ENCODE data around the gene NEURL1B.
A peak's percentile ranks its signal among the peaks of the same experiment; 100 is the strongest.

The NEURL1B gene

GRCh38 chr5:172725273-172725672, 84.2 kb downstream of the NEURL1B start:
- Histone ChIP-seq H3K4me2 (ENCODE audit: low read length, poor library complexity, severe bottlenecking) (no peak overlapping the region), H3K36me3 (ENCODE audit: control insufficient read depth in 1 of 2, insufficient read depth in 2 of 2, low read depth in 1 of 2, low read length in 2 of 2) (no peaks in the 10 kb centered on the region), H3K79me1 (replicated peaks; ENCODE audit: low read length, poor library complexity, severe bottlenecking) (no peaks in the 10 kb centered on the region), H3K4me3 (ENCODE audit: insufficient read depth in 1 of 2, low read depth in 1 of 2, low read length in 2 of 2) (no peak overlapping the region), H2AFZ (ENCODE audit: low read depth, low read length) (no peak overlapping the region), H3K14ac (ENCODE audit: low read length in 2 of 2) (no peak overlapping the region), H3K4ac (ENCODE audit: low read depth in 1 of 2, low read length in 2 of 2) (no peak overlapping the region), H2BK120ac (ENCODE audit: low read depth, low read length) (no peak overlapping the region), H3K27ac (ENCODE audit: low read length, poor library complexity, severe bottlenecking) (no peak overlapping the region), H3K18ac (ENCODE audit: low read depth in 1 of 2, low read length in 2 of 2) (no peak overlapping the region), H3K9me3 (ENCODE audit: control insufficient read depth, low read length) (no peaks in the 10 kb centered on the region), H2AK5ac (ENCODE audit: low read length, severe bottlenecking) (no peak overlapping the region), H2BK5ac (ENCODE audit: low read depth, low read length, poor library complexity, severe bottlenecking) (no peak overlapping the region), H4K8ac (ENCODE audit: low read length) (no peak overlapping the region), H3K4me1 (ENCODE audit: control insufficient read depth, insufficient read depth, low read depth, low read length) (peaks cover 2% of the 10 kb centered on the region), H2BK12ac (ENCODE audit: low read length in 2 of 2) (no peak overlapping the region), H3K27me3 (ENCODE audit: control insufficient read depth in 1 of 2, insufficient read depth in 1 of 2, low read length in 2 of 2) (no peaks in the 10 kb centered on the region), H3K9ac (ENCODE audit: low read length) (no peak overlapping the region), H3K23ac (ENCODE audit: low read length in 2 of 2) (no peak overlapping the region), H2BK15ac (ENCODE audit: low read depth, poor library complexity, severe bottlenecking) (no peak overlapping the region), H4K91ac (ENCODE audit: low read length) (no peak overlapping the region)
- 96% methylated on average over 10 of the region's 10 CpGs for WGBS
- DNase-seq, result no peak

- Histone ChIP-seq H3K23ac (ENCODE audit: low read length in 2 of 2) (no peak overlapping the region), H2BK120ac (ENCODE audit: low read depth, low read length) (no peak overlapping the region), H4K91ac (ENCODE audit: low read length) (peak overlapping the region; percentile 10), H3K36me3 (ENCODE audit: control insufficient read depth in 1 of 2, insufficient read depth in 2 of 2, low read depth in 1 of 2, low read length in 2 of 2) (no peaks in the 10 kb centered on the region), H3K79me1 (replicated peaks; ENCODE audit: low read length, poor library complexity, severe bottlenecking) (no peaks in the 10 kb centered on the region), H2BK15ac (ENCODE audit: low read depth, poor library complexity, severe bottlenecking) (no peak overlapping the region), H3K27ac (ENCODE audit: low read length, poor library complexity, severe bottlenecking) (no peak overlapping the region), H3K18ac (ENCODE audit: low read depth in 1 of 2, low read length in 2 of 2) (no peak overlapping the region), H3K4me3 (ENCODE audit: insufficient read depth in 1 of 2, low read depth in 1 of 2, low read length in 2 of 2) (no peak overlapping the region), H3K9me3 (ENCODE audit: control insufficient read depth, low read length) (no peaks in the 10 kb centered on the region), H4K8ac (ENCODE audit: low read length) (no peak overlapping the region), H2BK12ac (ENCODE audit: low read length in 2 of 2) (peak overlapping the region in 1 of 2 experiments; percentile 15), H3K14ac (ENCODE audit: low read length in 2 of 2) (no peak overlapping the region), H2BK5ac (ENCODE audit: low read depth, low read length, poor library complexity, severe bottlenecking) (no peak overlapping the region), H3K9ac (ENCODE audit: low read length) (no peak overlapping the region), H2AK5ac (ENCODE audit: low read length, severe bottlenecking) (no peak overlapping the region), H3K4me1 (ENCODE audit: control insufficient read depth, insufficient read depth, low read depth, low read length) (peaks cover 2% of the 10 kb centered on the region), H3K27me3 (ENCODE audit: control insufficient read depth in 1 of 2, insufficient read depth in 1 of 2, low read length in 2 of 2) (no peaks in the 10 kb centered on the region), H2AFZ (ENCODE audit: low read depth, low read length) (no peak overlapping the region), H3K4ac (ENCODE audit: low read depth in 1 of 2, low read length in 2 of 2) (no peak overlapping the region), H3K4me2 (ENCODE audit: low read length, poor library complexity, severe bottlenecking) (no peak overlapping the region)
- 73% methylated on average over 5 of the region's 5 CpGs for WGBS
- DNase-seq, result no peak
Observed at GRCh38 chr5:172725785-172726184, 84.7 kb downstream of the NEURL1B start.

- H3K4ac ChIP-seq (ENCODE audit: low read depth in 1 of 2, low read length in 2 of 2), result no peak overlapping the region
- peak overlapping the region in 1 of 2 experiments; percentile 44 for H2BK12ac ChIP-seq (ENCODE audit: low read length in 2 of 2)
- no peak overlapping the region for H2AK5ac ChIP-seq (ENCODE audit: low read length, severe bottlenecking)
- H2AFZ ChIP-seq (ENCODE audit: low read depth, low read length), result no peak overlapping the region
- H3K18ac ChIP-seq (ENCODE audit: low read depth in 1 of 2, low read length in 2 of 2), result no peak overlapping the region
- no peak overlapping the region for H3K4me3 ChIP-seq (ENCODE audit: insufficient read depth in 1 of 2, low read depth in 1 of 2, low read length in 2 of 2)
- no peak overlapping the region for H4K91ac ChIP-seq (ENCODE audit: low read length)
- no peak overlapping the region for H3K9ac ChIP-seq (ENCODE audit: low read length)
- no peak overlapping the region for H2BK15ac ChIP-seq (ENCODE audit: low read depth, poor library complexity, severe bottlenecking)
- no peak overlapping the region for H3K4me2 ChIP-seq (ENCODE audit: low read length, poor library complexity, severe bottlenecking)
- no peaks in the 10 kb centered on the region for H3K9me3 ChIP-seq (ENCODE audit: control insufficient read depth, low read length)
- no peaks in the 10 kb centered on the region for H3K27me3 ChIP-seq (ENCODE audit: control insufficient read depth in 1 of 2, insufficient read depth in 1 of 2, low read length in 2 of 2)
- DNase-seq, result no peak
- no peak overlapping the region for H3K27ac ChIP-seq (ENCODE audit: low read length, poor library complexity, severe bottlenecking)
- no peak overlapping the region for H2BK120ac ChIP-seq (ENCODE audit: low read depth, low read length)
- H3K14ac ChIP-seq (ENCODE audit: low read length in 2 of 2), result no peak overlapping the region
- WGBS, result 88% methylated on average over 10 of the region's 11 CpGs
- no peak overlapping the region for H3K23ac ChIP-seq (ENCODE audit: low read length in 2 of 2)
- no peak overlapping the region for H2BK5ac ChIP-seq (ENCODE audit: low read depth, low read length, poor library complexity, severe bottlenecking)
- no peak overlapping the region for H4K8ac ChIP-seq (ENCODE audit: low read length)
- H3K36me3 ChIP-seq (ENCODE audit: control insufficient read depth in 1 of 2, insufficient read depth in 2 of 2, low read depth in 1 of 2, low read length in 2 of 2), result no peaks in the 10 kb centered on the region
- H3K79me1 ChIP-seq (replicated peaks; ENCODE audit: low read length, poor library complexity, severe bottlenecking), result no peaks in the 10 kb centered on the region
- peaks cover 4% of the 10 kb centered on the region for H3K4me1 ChIP-seq (ENCODE audit: control insufficient read depth, insufficient read depth, low read depth, low read length)
Observed at GRCh38 chr5:172726966-172727365, 85.9 kb downstream of the NEURL1B start.

- Histone ChIP-seq H2AK5ac (ENCODE audit: low read length, severe bottlenecking) (no peak overlapping the region), H3K18ac (ENCODE audit: low read depth in 1 of 2, low read length in 2 of 2) (no peak overlapping the region), H3K14ac (ENCODE audit: low read length in 2 of 2) (no peak overlapping the region), H4K8ac (ENCODE audit: low read length) (no peak overlapping the region), H3K23ac (ENCODE audit: low read length in 2 of 2) (no peak overlapping the region), H3K9ac (ENCODE audit: low read length) (no peak overlapping the region), H3K4me2 (ENCODE audit: low read length, poor library complexity, severe bottlenecking) (no peak overlapping the region), H3K36me3 (ENCODE audit: control insufficient read depth in 1 of 2, insufficient read depth in 2 of 2, low read depth in 1 of 2, low read length in 2 of 2) (no peaks in the 10 kb centered on the region), H2BK12ac (ENCODE audit: low read length in 2 of 2) (no peak overlapping the region), H3K4ac (ENCODE audit: low read depth in 1 of 2, low read length in 2 of 2) (no peak overlapping the region), H2BK120ac (ENCODE audit: low read depth, low read length) (no peak overlapping the region), H2BK15ac (ENCODE audit: low read depth, poor library complexity, severe bottlenecking) (no peak overlapping the region), H3K27me3 (ENCODE audit: control insufficient read depth in 1 of 2, insufficient read depth in 1 of 2, low read length in 2 of 2) (no peaks in the 10 kb centered on the region), H3K4me3 (ENCODE audit: insufficient read depth in 1 of 2, low read depth in 1 of 2, low read length in 2 of 2) (no peak overlapping the region), H4K91ac (ENCODE audit: low read length) (no peak overlapping the region), H3K79me1 (replicated peaks; ENCODE audit: low read length, poor library complexity, severe bottlenecking) (no peaks in the 10 kb centered on the region), H3K27ac (ENCODE audit: low read length, poor library complexity, severe bottlenecking) (no peak overlapping the region), H3K4me1 (ENCODE audit: control insufficient read depth, insufficient read depth, low read depth, low read length) (peaks cover 8% of the 10 kb centered on the region), H3K9me3 (ENCODE audit: control insufficient read depth, low read length) (no peaks in the 10 kb centered on the region), H2BK5ac (ENCODE audit: low read depth, low read length, poor library complexity, severe bottlenecking) (no peak overlapping the region), H2AFZ (ENCODE audit: low read depth, low read length) (no peak overlapping the region)
- DNase-seq, result no peak
- 88% methylated on average over 7 of the region's 7 CpGs for WGBS
Observed at GRCh38 chr5:172727551-172727950, 86.5 kb downstream of the NEURL1B start.

All from mesenchymal stem cell (in vitro differentiated cells and primary cell).